Right hindlimb (tissue), 1 donor: Measurements from ENCODE around the gene HID1.
"Not testable (repeated sequence)": the region's sequence is repeated elsewhere in the genome, so short reads cannot be mapped to it uniquely, and the experiment has no call there.

Source experiments
- DNase-seq: peaks from one replicate; pipeline ENCODE4 v3.0.0-alpha.2; 2018

HID1 gene

GRCh38 chr17:74999523-74999922, 27.0 kb upstream of the HID1 start:
- DNase-seq: no peak

DNA sequence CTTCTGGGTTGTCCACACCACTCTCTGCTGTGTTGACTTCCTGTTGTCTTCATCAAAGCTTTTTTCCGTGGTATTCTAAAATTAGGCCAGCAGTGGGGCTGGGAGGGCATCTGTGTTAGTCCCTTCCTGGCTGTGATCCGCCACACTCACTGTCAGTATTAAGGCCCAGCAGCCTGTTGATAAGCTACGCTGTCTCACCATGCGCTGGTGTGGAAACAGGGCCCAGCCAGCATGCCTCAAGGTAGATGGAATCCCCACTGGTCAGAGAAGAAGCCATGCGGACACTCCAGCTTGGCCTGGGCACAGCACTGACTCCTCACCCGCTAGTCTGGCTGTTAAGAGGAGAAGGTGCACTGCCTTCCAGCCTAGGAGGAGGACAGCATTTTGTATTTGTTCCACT, 26.2 kb upstream of the HID1 start:
- no peak for DNase-seq

DNA sequence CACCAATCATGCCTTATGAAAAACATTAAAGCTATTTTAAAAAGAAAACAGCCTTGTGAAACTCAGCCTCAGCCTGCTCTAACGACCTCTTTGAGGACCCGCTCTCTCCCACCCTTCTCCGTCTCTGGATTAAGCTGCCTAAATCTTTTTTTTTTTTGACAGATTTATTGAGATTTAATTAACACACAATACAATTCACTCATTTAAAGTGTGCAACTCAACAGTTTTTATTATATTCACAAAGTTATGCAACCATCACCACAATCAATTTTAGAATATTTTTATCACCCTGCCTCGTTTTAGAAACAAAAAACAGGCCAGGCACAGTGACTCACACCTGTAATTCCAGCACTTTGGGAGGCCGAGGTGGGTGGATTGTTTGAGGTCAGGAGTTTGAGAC, 23.3 kb upstream of the HID1 start:
- DNase-seq: no peak

DNA sequence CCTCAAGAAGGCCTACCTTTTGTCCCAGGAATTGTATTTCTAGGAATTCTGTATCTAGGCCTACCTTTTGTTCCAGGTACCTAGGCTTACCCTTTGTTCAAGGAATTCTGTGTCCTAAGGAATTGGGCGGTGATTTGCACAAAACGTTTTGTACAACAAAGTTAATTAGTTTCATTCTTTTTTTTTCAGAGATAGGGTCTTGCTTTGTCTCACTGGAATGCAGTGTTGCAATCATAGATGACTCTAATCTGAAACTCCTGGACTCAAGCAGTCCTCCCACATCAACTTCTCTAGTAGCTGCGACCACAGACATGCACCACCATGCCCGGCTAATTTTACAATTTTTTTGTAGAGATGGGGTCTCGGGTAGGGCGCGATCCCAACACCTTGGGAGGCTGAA, 21.9 kb upstream of the HID1 start:
- no peak for DNase-seq

DNA sequence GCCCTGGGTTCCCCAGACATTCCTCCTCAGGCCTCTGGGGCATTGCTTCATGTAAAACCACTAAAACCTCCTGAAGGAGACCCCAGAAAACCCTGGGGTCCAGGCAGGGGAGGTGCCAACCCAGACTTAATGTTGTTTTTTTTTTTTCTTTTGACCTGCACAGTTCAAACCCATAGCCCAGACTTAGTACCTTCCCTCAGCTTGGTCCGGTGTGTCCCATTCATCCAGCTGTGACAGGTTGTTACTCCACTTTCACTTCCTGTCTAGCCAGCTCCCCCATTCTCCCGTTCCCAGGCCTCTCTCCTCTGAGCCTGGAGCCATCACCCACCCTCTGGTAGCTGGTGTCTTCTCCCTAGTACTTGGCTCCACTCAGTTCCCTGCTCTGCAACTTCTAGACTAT, 19.7 kb upstream of the HID1 start:
- DNase-seq: no peak

GRCh38 chr17:74990581-74991105, 18.1 kb upstream of the HID1 start:
- no peak for DNase-seq

DNA sequence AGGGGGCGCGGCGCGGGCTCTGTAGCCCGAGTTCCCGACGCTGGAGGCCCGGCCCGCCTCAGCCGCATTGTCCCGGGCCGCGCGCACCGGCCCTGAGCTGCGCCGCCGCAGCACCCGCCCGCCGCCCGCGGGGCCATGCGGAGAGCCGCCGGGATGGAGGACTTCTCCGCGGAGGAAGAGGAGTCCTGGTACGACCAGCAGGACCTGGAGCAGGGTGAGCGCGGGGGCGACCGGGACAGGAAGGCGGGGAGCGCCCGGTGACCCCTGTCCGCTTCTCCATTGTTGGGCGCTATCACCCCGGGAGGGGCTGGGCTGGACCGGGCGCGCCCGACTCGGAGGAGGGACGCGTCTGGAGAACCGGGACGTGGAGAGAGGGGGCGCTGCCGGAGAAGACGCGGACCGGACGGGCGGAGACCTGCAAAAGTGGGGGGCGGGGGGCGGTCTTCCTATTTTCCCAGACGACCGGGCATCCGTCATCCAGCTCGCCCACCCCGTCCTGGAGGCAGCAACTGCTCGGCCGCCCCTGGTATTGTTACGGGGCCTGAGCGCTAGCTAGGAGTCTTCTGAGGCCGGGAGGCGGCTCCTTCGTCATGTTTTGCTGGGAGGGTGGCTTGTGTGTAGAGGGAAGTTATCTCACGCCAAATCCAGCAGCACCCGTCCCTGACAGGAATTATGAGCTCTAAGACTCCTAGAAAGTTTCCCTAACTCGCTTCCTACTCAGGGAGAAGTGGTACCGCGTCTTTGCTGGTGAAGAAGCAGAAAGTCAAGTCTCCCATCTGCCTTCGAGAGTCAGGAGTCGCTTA, 15.6 kb upstream of the HID1 start:
- DNase-seq: peak; percentile 95

DNA sequence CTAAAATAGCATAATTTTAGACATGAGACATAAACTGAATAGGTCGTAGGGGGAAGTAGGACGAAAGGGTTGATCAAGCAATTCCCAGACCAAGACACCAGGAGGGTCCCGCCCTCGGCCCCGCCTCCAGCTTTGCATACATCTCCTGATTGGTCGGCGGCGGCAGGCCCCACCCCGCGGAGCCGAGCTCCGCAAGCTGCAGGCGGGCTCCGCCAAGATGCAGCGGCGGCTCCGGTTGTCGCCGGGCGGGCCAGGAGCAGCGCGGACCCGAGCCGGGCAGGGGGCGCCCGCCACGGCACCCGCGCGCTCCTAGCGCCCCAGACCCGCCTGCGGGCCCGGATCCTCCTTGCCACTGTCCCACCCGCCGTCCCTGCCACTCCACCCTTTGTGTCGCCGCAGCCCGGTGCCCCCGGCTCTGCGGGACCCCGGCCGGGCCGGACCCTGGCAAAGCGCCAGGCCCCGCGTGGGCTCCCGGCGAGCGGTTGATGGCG, 14.9 kb upstream of the HID1 start, which contains the start of gene CDR2L:
TSS of gene CDR2L (plus strand) at position 215 of the 491 bp plus-strand sequence. CDS start 412 bp downstream, outside the sequence.
- DNase-seq: peak; percentile 98

DNA sequence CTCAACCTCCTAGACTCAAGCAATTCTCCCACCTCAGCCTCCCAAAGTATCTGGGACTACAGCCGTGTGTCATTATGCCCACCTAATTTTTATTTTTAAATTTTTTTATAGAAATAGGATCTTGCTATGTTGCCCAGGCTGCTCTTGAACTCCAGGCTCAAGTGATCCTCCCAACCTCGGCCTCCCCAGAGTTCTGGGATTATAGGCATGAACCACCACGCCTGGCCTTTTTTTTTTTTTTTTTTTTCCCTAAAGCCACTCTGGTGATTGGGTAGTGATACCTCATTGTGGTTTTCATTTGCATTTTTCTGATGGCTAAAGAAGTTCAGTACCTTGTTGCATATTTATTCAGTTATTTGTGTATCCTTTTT, 13.6 kb upstream of the HID1 start:
- DNase-seq: no peak

GRCh38 chr17:74982663-74983313, 10.2 kb upstream of the HID1 start:
- not testable (repeated sequence) for DNase-seq

DNA sequence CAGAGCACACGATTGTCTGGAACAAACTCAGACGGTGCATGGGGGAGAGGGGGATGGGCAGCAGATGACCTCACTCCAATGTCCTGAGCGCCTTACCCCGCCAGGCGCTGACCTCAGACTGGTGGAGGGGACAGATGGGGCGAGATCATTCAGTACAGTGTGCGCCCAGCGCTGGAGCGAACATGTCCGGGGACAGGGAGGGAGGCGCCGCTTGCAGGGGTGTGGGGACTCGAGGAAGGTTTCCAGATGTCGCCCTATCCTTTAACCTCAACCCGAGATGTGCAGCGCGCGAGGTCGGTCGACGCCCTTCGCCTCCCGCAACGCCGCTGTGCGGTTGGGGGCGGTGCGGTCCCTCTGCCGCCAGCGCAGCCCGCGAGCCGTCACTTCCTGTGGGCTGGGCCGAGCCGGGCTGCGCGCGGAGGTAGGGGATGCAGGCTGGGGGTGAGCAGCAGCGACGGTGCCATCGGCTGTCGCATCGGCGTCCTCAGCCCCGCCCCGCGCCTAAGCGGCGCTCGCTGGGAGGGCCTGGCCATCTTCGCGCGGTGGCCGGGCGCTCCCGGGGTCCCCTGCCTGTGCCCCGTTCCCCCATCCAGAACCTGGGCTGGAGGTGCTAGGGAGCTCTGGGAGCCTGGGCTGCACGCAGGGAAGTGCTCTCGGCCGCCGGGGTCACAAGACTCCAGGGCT, 9.6 kb upstream of the HID1 start:
- peak; percentile 78 for DNase-seq

- DNase-seq: no peak
Measured at GRCh38 chr17:74981318-74981978, 8.9 kb upstream of the HID1 start.

- DNase-seq: no peak
Measured at GRCh38 chr17:74979408-74980146, 7.0 kb upstream of the HID1 start.

GRCh38 chr17:74978240-74978639, 5.7 kb upstream of the HID1 start:
- DNase-seq: no peak

DNA sequence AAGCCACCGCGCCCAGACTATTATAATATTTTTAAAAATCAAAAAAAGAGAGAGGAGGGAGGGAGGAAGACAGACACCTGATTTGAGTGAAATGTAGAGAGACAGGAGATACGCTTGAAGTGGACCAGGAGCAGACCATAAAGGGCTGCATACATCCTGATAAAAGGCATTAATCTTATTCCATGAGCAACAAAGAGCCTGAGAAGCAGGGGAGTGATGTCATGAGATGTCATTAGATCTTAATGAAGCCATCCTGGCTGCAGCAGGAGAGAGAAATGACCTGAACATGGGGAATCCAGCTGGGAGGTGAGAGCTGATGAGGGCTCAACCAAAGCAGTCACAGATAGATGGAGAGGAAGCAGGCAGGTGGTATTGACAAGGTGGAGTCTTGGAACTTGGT, 5.2 kb upstream of the HID1 start:
- DNase-seq: no peak

DNA sequence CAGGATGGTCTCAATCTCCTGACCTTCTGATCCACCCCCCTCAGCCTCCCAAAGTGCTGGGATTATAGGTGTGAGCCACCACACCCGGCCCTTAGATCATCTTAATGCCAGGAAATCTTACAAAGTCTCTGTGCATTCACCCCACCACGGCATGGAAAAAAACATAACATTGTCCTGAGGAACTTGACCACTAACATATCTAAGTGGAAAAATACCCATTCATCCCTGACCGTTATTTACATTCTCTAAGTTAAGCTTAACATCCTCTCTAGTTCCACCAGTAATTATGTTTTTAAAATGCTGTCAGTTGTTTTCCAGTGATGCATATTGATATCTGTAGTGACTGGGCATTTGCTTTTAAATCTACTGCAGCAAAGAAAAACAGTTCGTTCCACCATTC, 3.4 kb upstream of the HID1 start:
- no peak for DNase-seq

- DNase-seq: no peak
Measured at GRCh38 chr17:74972973-74973328, 392 bp upstream of the HID1 start.

DNA sequence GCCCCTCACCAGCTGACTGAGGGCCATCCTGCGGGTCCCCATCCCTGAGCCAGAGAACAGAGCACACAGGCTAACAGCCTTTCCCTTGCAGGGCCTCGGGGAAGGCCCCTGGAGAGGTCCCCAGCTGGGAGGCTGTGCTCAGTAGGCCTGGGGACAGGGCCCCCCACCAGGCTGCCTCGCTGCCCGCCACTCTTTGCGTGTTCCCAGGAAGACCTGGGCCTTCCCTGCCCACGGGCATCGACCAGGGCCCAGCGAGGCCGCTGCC, 785 bp downstream of the HID1 start:
- no peak for DNase-seq

- DNase-seq: no peak
Measured at GRCh38 chr17:74971069-74971841, 1.3 kb downstream of the HID1 start.

DNA sequence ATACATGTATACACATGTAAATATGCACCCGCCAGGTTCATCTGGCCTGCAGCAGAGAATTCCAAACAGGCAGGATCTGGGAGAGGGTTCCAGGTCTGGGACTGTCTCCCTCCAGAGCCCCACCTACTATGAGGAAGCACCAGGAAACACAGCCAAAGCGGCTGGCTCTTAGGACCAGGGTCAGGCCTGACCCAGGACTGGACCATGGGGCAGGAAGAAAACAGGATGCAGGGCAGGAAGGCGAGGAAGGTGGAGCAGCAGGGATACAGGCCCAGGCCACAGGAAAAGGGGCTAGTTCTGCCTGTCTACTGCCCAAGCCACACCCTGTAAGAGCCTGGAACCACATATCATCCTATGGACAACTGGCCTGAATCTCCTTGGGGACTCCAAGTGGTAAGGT, 2.2 kb downstream of the HID1 start:
- DNase-seq: no peak

DNA sequence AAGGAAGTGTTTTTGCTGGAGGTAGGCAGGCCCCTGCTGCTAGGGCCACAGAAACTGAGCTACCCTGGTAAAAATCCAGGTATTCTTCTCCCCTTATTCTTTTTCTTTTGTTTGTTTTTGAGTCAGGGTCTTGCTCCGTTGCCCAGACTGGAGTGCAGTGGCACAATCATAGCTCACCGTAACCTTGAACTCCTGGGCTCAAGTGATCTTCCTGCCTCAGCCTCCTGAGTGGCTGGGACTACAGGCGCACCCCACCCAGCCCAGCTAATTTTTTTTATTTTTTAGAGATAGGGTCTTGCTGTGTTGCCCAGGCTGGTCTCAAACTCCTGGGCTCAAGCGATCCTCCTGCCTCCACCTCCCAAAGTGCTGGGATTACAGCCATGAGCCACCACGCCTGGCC, 3.1 kb downstream of the HID1 start:
- DNase-seq: not testable (repeated sequence)

- no peak for DNase-seq
Measured at GRCh38 chr17:74968361-74968780, 4.2 kb downstream of the HID1 start.
